Kidney (tissue), 14 donors: ENCODE results near the gene PDCD10. TPM values are rescaled to one million over a fixed set of nuclear protein-coding genes. Genes with fewer than 3 reads are reported as not detected.

Experiments used
- DNase-seq, 5 donors: peaks; one replicate each; pipeline ENCODE4 v3.0.0-alpha.2; 2013 to 2020
- FAIRE-seq: peaks from 2 replicates; lab custom pipeline; 2012; peaks lifted over from hg19 to GRCh38; lab: Jason Lieb, UNC
- H3K27ac ChIP-seq, 2 donors: one replicate each; pipeline ENCODE4 v1.7.0; 2013; ENCODE audit warnings: low read depth in 2 of 2, low read length in 2 of 2, inconsistent platforms in 1 of 2
- H3K27me3 ChIP-seq: one replicate; pipeline ENCODE4 v1.7.1; 2013; ENCODE audit warnings: low read length, inconsistent platforms; ENCODE audit not compliant: control insufficient read depth, insufficient read depth
- H3K36me3 ChIP-seq, 3 donors: one replicate each; pipeline versions ENCODE4 v1.7.0 to v1.7.1; 2013; ENCODE audit warnings: low read length in 3 of 3, control low read depth in 1 of 3, inconsistent platforms in 1 of 3; ENCODE audit not compliant: insufficient read depth in 3 of 3, control insufficient read depth in 2 of 3
- H3K4me1 ChIP-seq, 3 donors: one replicate each; pipeline versions ENCODE4 v1.7.0 to v1.7.1; 2013; ENCODE audit warnings: low read length in 3 of 3, inconsistent platforms in 1 of 3, low read depth in 1 of 3; ENCODE audit not compliant: control insufficient read depth in 2 of 3, insufficient read depth in 2 of 3
- H3K4me3 ChIP-seq, 3 donors: one replicate each; pipeline versions ENCODE4 v1.7.0 to v1.8.1; 2013; ENCODE audit warnings: low read length in 3 of 3, control low read depth in 1 of 3, inconsistent platforms in 1 of 3
- H3K9ac ChIP-seq, 3 donors: one replicate each; pipeline versions ENCODE4 v1.7.0 to v1.7.1; 2013; ENCODE audit warnings: low read length in 3 of 3, control low read depth in 1 of 3, inconsistent platforms in 1 of 3
- H3K9me3 ChIP-seq, 3 donors: one replicate each; pipeline versions ENCODE4 v1.7.0 to v1.7.1; 2013; ENCODE audit warnings: low read length in 3 of 3, control low read depth in 1 of 3, inconsistent platforms in 1 of 3; ENCODE audit not compliant: control insufficient read depth in 2 of 3, insufficient read depth in 1 of 3
- intact Hi-C: fragments of 100-400 bp; cut with DNase I; formaldehyde crosslinking; loops from one replicate; pipeline ENCODE4 v1.11.1; 2022
- polyA plus RNA-seq: library from polyadenylated mRNA; stranded (reverse); fragments of 350-450 nt; fragmentation: Illumina TruSeq; extraction: RNeasy Lipid Tissue Mini Kit (QIAGEN cat#74804); gene quantifications from one replicate; pipeline ENCODE4 v1.2.3, GENCODE V29; 2014; ENCODE audit warnings: low read depth, low replicate concordance; ENCODE audit not compliant: insufficient read depth
- total RNA-seq: library from RNA; stranded (reverse); fragmentation: NEBNext Ultra II Directional; extraction: Animal tissue kit (Norgen Biotek cat#: 25700); gene quantifications from one replicate; pipeline ENCODE4 v1.2.1, GENCODE V29; 2021
- TF ChIP-seq, protein P1 (sequence below): IDR thresholded peaks from 3 replicates; pipeline ENCODE4 v1.5.1; 2012; ENCODE audit warnings: mild to moderate bottlenecking, moderate library complexity, borderline replicate concordance; ENCODE audit not compliant: insufficient read depth; ENCODE audit errors: extremely low read depth
- donor health status: control.
- donor health status: control.
- donor health status: control.
- donor health status: control.
- donor health status: control.
- donor health status: DM: yes; HTN: yes; CAD: no.
- donor health status: Normal renal cell carcinoma (clear cell type).

PDCD10 gene
- total and polyA plus RNA-seq, 2 donors from 2014 or later: 50.0 to 55.1 TPM

DNA sequence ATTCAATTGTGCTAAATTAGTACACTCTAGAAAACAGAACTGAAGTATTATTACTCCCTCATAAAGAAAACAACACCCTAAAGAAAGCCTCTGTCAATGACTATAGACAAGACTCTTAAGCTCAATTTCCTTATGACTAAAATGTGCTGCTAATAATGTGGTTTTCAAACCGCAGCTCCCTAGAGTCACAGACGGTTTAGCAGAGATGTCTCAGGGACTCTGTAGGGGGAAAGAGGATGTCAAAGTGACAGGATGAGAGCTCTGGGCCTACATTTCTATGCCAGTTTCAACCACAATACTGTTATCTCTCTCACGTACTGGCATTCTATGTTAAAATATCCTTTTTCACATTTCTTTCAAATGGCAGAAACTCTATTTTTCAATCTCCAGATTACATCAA is 43.3 kb downstream of the PDCD10 start:
- H3K27me3 ChIP-seq: no peaks in the 10 kb centered on the region
- no peak for FAIRE-seq
- no peaks in the 10 kb centered on the region for H3K4me1 ChIP-seq
- intact Hi-C loops: no loop called here
- TF ChIP-seq, protein P1, sequence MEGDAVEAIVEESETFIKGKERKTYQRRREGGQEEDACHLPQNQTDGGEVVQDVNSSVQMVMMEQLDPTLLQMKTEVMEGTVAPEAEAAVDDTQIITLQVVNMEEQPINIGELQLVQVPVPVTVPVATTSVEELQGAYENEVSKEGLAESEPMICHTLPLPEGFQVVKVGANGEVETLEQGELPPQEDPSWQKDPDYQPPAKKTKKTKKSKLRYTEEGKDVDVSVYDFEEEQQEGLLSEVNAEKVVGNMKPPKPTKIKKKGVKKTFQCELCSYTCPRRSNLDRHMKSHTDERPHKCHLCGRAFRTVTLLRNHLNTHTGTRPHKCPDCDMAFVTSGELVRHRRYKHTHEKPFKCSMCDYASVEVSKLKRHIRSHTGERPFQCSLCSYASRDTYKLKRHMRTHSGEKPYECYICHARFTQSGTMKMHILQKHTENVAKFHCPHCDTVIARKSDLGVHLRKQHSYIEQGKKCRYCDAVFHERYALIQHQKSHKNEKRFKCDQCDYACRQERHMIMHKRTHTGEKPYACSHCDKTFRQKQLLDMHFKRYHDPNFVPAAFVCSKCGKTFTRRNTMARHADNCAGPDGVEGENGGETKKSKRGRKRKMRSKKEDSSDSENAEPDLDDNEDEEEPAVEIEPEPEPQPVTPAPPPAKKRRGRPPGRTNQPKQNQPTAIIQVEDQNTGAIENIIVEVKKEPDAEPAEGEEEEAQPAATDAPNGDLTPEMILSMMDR: no peak
- no peak overlapping the region for H3K27ac ChIP-seq
- H3K36me3 ChIP-seq: peaks cover 0 to 16% (median 5%) of the 10 kb centered on the region in 3 donors
- H3K4me3 ChIP-seq: no peak overlapping the region
- H3K9me3 ChIP-seq: no peaks in the 10 kb centered on the region
- H3K9ac ChIP-seq: no peak overlapping the region
- DNase-seq: no peak

DNA sequence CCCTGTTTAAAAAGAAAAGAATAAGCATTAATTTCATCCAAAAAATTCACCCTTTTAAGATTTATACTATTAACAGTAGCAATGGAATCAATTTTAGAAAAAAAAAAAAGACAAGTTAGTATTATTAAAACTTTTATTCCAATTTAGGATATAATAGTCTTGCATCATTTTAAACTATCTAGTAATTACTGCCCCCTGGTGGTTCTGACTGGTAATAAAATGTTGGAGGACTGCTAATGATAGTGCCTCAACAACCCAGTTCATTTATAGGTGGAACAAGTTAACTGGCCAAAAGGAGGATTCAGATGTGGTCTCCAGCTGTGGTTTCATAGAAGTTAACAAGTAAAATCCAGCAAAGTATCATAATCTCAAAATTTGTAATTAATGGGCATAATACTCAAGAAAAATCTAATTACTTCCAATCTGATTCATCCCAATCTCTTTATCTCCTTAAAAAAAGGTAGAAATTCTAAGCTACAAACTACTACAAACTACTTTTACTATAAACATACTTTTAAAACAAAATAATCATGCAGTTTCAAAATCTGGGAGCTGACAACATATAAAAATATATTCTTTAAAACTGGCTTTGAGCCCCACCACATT is 50.2 kb downstream of the PDCD10 start:
- H3K27me3 ChIP-seq: no peaks in the 10 kb centered on the region
- no peak overlapping the region for H3K4me3 ChIP-seq
- H3K36me3 ChIP-seq: peaks cover 2 to 11% (median 5%) of the 10 kb centered on the region in 3 donors
- DNase-seq (peak in 3 of 5 donors; percentile 16 to 84 (median 75)), FAIRE-seq (peak; percentile 93)
- intact Hi-C loops: no loop called here
- no peaks in the 10 kb centered on the region for H3K4me1 ChIP-seq
- TF ChIP-seq, protein P1: peak; percentile 72
- H3K27ac ChIP-seq: no peak overlapping the region
- H3K9ac ChIP-seq: no peak overlapping the region
- no peaks in the 10 kb centered on the region for H3K9me3 ChIP-seq

DNA sequence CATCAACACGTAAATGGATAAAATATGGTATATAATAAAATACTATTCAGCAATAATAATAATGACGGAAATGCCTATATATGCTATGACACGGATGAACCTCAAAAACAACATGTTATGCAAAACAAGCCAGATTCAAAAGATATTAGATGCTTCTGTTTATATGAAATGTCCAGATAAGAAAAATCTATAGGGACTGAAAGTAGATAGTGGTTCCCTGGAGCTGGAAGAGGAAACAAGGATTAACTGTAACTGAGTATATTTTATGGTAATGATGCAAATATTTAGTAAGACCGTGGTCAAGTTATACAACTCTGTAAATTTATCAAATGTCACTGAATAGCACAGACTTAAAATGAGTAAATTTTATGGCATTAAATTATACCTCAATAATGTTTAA is 55.2 kb downstream of the PDCD10 start:
- DNase-seq (no peak), FAIRE-seq (no peak)
- H3K36me3 ChIP-seq: peaks cover 2 to 9% (median 8%) of the 10 kb centered on the region in 3 donors
- TF ChIP-seq, protein P1: no peak
- no peak overlapping the region for H3K4me3 ChIP-seq
- H3K4me1 ChIP-seq: no peaks in the 10 kb centered on the region
- H3K9ac ChIP-seq: no peak overlapping the region
- H3K9me3 ChIP-seq: peaks cover 0 to 4% (median 2%) of the 10 kb centered on the region in 3 donors
- H3K27me3 ChIP-seq: no peaks in the 10 kb centered on the region
- no peak overlapping the region for H3K27ac ChIP-seq
- intact Hi-C loops: no loop called here

DNA sequence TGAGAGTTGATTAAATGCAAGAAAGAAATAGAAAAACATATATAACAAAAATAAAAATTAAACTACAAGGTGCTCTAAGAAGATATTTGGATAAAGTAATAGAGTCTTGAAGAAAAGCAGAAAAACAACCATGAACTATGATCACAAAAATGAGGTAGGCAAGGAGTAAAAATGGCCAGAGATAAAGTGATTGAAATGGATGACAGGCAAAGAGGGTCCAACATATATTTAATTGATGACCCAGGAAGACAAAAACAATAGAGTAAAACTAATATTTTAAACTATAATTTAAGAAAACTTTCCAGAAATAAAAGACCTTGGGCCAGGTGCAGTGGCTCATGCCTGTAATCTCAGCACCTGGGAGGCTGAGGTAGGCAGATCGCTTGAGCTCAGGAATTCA is 58.8 kb downstream of the PDCD10 start:
- DNase-seq (no peak), FAIRE-seq (no peak)
- Histone ChIP-seq H3K9me3 (peaks cover 0 to 4% (median 2%) of the 10 kb centered on the region in 3 donors), H3K4me3 (no peak overlapping the region), H3K27me3 (no peaks in the 10 kb centered on the region), H3K4me1 (no peaks in the 10 kb centered on the region), H3K27ac (no peak overlapping the region), H3K36me3 (peaks cover 0 to 5% (median 2%) of the 10 kb centered on the region in 3 donors), H3K9ac (no peak overlapping the region)
- intact Hi-C loops: no loop called here
- TF ChIP-seq, protein P1: no peak
